ENCODE data around the gene FANCI. TPM values are rescaled to one million over a fixed set of nuclear protein-coding genes. Genes with fewer than 3 reads are reported as not detected.

Gene FANCI
- total and polyA plus RNA-seq, 4 donors: 3.2 to 11.9 (median 6.3) TPM

DNA sequence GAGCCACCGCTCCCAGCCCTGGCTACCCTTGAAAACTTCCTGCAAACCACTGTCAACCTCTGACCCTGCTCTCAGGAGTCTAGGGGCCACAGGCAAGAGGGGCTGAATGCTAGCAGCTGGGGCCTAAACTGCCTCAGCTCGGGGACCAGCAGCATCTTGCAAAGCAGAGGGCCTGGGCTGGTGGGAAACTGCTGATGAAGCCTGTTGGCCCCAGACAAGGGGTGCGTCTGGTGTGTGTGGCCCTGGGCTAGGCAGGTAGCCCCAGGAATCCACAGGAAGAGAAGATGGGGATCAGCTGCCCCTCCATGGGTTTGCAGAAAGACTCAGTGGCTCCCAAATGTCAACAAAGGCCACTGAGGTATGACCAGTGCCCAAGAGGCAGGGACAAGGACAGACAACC lies 99.1 kb downstream of the FANCI start:
- no peak overlapping the region for H3K9ac ChIP-seq (ENCODE audit: insufficient read depth in 1 of 2, low read length in 2 of 2)
- no peaks in the 10 kb centered on the region for H3K36me3 ChIP-seq (ENCODE audit: control insufficient read depth in 4 of 4, insufficient read depth in 4 of 4, low read length in 4 of 4)
- 89 to 92% methylated on average over 3 of the region's 3 CpGs for WGBS, 2 donors
- H3K9me3 ChIP-seq (ENCODE audit: control insufficient read depth in 4 of 4, insufficient read depth in 3 of 4, low read length in 3 of 4): no peaks in the 10 kb centered on the region
- no peak overlapping the region for H3K4me3 ChIP-seq
- H3K4me1 ChIP-seq (ENCODE audit: control insufficient read depth in 5 of 5, insufficient read depth in 5 of 5, low read length in 5 of 5): peaks cover 0 to 2% (median 0%) of the 10 kb centered on the region in 5 donors
- H3K27me3 ChIP-seq (ENCODE audit: control insufficient read depth in 3 of 3, insufficient read depth in 3 of 3, low read length in 2 of 3): peaks cover 0 to 15% (median 11%) of the 10 kb centered on the region in 3 donors
- no peak for ATAC-seq (ENCODE audit: insufficient read depth, low FRiP score)
- no peak for TF ChIP-seq CTCF (IDR thresholded peaks at IDR 0.05; ENCODE audit: control extremely low read depth, extremely low read depth)
- H3K27ac ChIP-seq (ENCODE audit: low read depth in 1 of 2, low read length in 1 of 2): no peak overlapping the region
- no peak for DNase-seq

DNA sequence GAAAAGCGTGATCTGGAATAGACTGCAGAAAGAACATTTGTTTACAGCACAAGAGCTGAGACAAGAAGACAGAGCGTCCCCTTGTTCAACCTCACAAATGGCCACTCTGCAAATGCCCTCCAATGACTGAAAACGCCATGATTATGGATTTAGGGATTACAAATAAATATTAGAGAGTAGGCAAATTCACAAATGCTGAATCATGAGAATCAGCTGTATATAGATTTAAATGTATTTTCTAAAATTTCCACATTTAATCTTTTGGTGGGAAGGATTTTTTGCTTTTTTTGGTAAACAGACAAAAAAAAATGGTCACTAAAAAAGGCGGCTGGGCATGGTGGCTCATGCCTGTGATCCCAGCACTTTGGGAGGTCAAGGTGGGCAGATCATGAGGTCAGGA lies 101.5 kb downstream of the FANCI start:
- H3K9me3 ChIP-seq (ENCODE audit: control insufficient read depth in 4 of 4, insufficient read depth in 3 of 4, low read length in 3 of 4): peaks cover 0 to 2% (median 0%) of the 10 kb centered on the region in 4 donors
- WGBS, 2 donors: 89 to 93% methylated on average over 4 of the region's 4 CpGs
- H3K27me3 ChIP-seq (ENCODE audit: control insufficient read depth in 3 of 3, insufficient read depth in 3 of 3, low read length in 2 of 3): peaks cover 0 to 15% (median 7%) of the 10 kb centered on the region in 3 donors

GRCh38 chr15:89346516-89347231 lies 102.9 kb downstream of the FANCI start:
- no peak for TF ChIP-seq CTCF (IDR thresholded peaks at IDR 0.05; ENCODE audit: control extremely low read depth, extremely low read depth)
- Histone ChIP-seq H3K9ac (ENCODE audit: insufficient read depth in 1 of 2, low read length in 2 of 2) (no peak overlapping the region), H3K4me1 (ENCODE audit: control insufficient read depth in 5 of 5, insufficient read depth in 5 of 5, low read length in 5 of 5) (no peaks in the 10 kb centered on the region), H3K9me3 (ENCODE audit: control insufficient read depth in 4 of 4, insufficient read depth in 3 of 4, low read length in 3 of 4) (peaks cover 0 to 2% (median 0%) of the 10 kb centered on the region in 4 donors), H3K36me3 (ENCODE audit: control insufficient read depth in 4 of 4, insufficient read depth in 4 of 4, low read length in 4 of 4) (no peaks in the 10 kb centered on the region), H3K27me3 (ENCODE audit: control insufficient read depth in 3 of 3, insufficient read depth in 3 of 3, low read length in 2 of 3) (peaks cover 0 to 15% (median 7%) of the 10 kb centered on the region in 3 donors), H3K4me3 (no peak overlapping the region), H3K27ac (ENCODE audit: low read depth in 1 of 2, low read length in 1 of 2) (no peak overlapping the region)
- DNase-seq: no peak
- WGBS, 2 donors: 44 to 45% methylated on average over 10 of the region's 10 CpGs
- no peak for ATAC-seq (ENCODE audit: insufficient read depth, low FRiP score)

More for the DNA sequence above, 101.5 kb downstream of the FANCI start:
- Histone ChIP-seq H3K27ac (ENCODE audit: low read depth in 1 of 2, low read length in 1 of 2) (no peak overlapping the region), H3K9ac (ENCODE audit: insufficient read depth in 1 of 2, low read length in 2 of 2) (no peak overlapping the region), H3K4me1 (ENCODE audit: control insufficient read depth in 5 of 5, insufficient read depth in 5 of 5, low read length in 5 of 5) (no peaks in the 10 kb centered on the region), H3K36me3 (ENCODE audit: control insufficient read depth in 4 of 4, insufficient read depth in 4 of 4, low read length in 4 of 4) (no peaks in the 10 kb centered on the region), H3K4me3 (no peak overlapping the region)
- DNase-seq (no peak), ATAC-seq (ENCODE audit: insufficient read depth, low FRiP score) (no peak)
- TF ChIP-seq CTCF (IDR thresholded peaks at IDR 0.05; ENCODE audit: control extremely low read depth, extremely low read depth): no peak

Data from lung (tissue), 12 donors.